ENCODE data around the gene NPEPL1. TPM values are rescaled to one million over a fixed set of nuclear protein-coding genes. Genes with fewer than 3 reads are reported as not detected.

The NPEPL1 gene, protein sequence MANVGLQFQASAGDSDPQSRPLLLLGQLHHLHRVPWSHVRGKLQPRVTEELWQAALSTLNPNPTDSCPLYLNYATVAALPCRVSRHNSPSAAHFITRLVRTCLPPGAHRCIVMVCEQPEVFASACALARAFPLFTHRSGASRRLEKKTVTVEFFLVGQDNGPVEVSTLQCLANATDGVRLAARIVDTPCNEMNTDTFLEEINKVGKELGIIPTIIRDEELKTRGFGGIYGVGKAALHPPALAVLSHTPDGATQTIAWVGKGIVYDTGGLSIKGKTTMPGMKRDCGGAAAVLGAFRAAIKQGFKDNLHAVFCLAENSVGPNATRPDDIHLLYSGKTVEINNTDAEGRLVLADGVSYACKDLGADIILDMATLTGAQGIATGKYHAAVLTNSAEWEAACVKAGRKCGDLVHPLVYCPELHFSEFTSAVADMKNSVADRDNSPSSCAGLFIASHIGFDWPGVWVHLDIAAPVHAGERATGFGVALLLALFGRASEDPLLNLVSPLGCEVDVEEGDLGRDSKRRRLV
- 17.4 and 21.6 TPM in 2 replicates for total RNA-seq

DNA sequence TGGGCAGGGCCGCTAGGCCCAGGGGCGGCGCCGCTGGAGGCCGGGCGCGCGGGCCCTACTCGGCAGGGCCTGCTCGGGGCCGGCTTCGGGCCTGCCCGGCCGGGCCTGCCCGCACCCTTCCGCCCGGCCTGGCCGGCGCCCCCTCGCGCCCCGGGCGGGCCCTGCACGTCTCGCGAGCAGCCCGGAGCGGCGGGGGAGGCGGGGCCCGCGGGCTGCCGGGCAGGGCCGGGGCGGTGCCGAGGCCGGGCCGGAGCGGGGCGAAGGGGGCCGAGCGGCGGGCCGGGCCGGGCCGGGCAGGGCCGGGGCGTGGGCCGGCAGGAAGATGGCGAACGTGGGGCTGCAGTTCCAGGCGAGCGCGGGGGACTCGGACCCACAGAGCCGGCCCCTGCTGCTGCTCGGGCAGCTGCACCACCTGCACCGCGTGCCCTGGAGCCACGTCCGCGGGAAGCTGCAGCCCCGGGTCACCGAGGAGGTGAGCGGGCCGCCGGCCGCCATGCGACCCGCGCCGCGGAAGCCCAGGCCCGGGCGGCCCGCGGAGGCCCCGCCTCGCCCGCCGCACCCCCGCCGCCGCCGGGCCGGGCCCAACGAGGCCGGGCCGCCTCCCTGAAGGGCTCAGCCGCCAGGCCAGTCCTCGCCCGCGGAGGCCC lies at the start of gene NPEPL1:
TSS of gene NPEPL1 (plus strand) at position 222 of the 647 bp plus-strand sequence. CDS start at position 323, 101 bp downstream.

GRCh38 chr20:58650776-58651558 lies 41.6 kb upstream of the NPEPL1 start, which contains the start of gene STX16:
Gene STX16 (plus strand): TSS chr20:58651283. CDS start chr20:58652007, 724 bp downstream.

Other genes with a start within 250 kb of the NPEPL1 start
- under 0.01 and 0.21 TPM in 2 replicates for gene APCDD1L, start 177.4 kb upstream of the NPEPL1 start, total RNA-seq
- gene STX16, start 41.5 kb upstream of the NPEPL1 start, total RNA-seq: 51.9 and 99.9 TPM in 2 replicates
- under 0.01 and 0.28 TPM in 2 replicates for gene GNAS-AS1, start 158.1 kb downstream of the NPEPL1 start, total RNA-seq
- 226 and 567 TPM in 2 replicates for gene GNAS, start 159.9 kb downstream of the NPEPL1 start, total RNA-seq

All from nasal cavity respiratory epithelium epithelial cell of viscerocranial mucosa (primary cell).